Effector CD4-positive, alpha-beta T cell (primary cell): ENCODE measurements around the gene MBOAT7.
A peak's percentile ranks its signal among the peaks of the same experiment; 100 is the strongest.

ENCODE experiments used
- DNase-seq: peaks from one replicate; pipeline ENCODE4 v3.0.0-alpha.2; 2020

The MBOAT7 gene

GRCh38 chr19:54160182-54160811 is 29.1 kb downstream of the MBOAT7 start:
- DNase-seq: no peak

GRCh38 chr19:54159352-54160181 is 29.8 kb downstream of the MBOAT7 start, which contains the start of gene LENG1:
Gene LENG1, minus strand, starts transcription at chr19:54159721. Its CDS starts 26 bp downstream, at chr19:54159695.
- peak; percentile 99 for DNase-seq

GRCh38 chr19:54158812-54159351 is 30.5 kb downstream of the MBOAT7 start:
- no peak for DNase-seq

- DNase-seq: no peak
These were observed 32.4 kb downstream of the MBOAT7 start for GRCh38 chr19:54156953-54157352.

GRCh38 chr19:54156490-54156889 is 32.9 kb downstream of the MBOAT7 start:
- DNase-seq: no peak

- no peak for DNase-seq
These were observed 33.7 kb downstream of the MBOAT7 start for GRCh38 chr19:54155694-54156093.

- no peak for DNase-seq
These were observed 34.6 kb downstream of the MBOAT7 start for GRCh38 chr19:54154603-54155345.

- no peak for DNase-seq
These were observed 35.6 kb downstream of the MBOAT7 start for GRCh38 chr19:54153731-54154326.

GRCh38 chr19:54152878-54153524 is 36.4 kb downstream of the MBOAT7 start:
- DNase-seq: no peak

GRCh38 chr19:54152267-54152666 is 37.1 kb downstream of the MBOAT7 start:
- no peak for DNase-seq

GRCh38 chr19:54151362-54152035 is 37.9 kb downstream of the MBOAT7 start:
- DNase-seq: no peak

- no peak for DNase-seq
These were observed 40.2 kb downstream of the MBOAT7 start for GRCh38 chr19:54149021-54149812.

- no peak for DNase-seq
These were observed 41.2 kb downstream of the MBOAT7 start for GRCh38 chr19:54148158-54148557.

- DNase-seq: no peak
These were observed 41.7 kb downstream of the MBOAT7 start for GRCh38 chr19:54147676-54148075.

GRCh38 chr19:54145541-54146158 is 43.7 kb downstream of the MBOAT7 start:
- DNase-seq: no peak

GRCh38 chr19:54142166-54142780 is 47.1 kb downstream of the MBOAT7 start:
- DNase-seq: no peak

- no peak for DNase-seq
These were observed 48.0 kb downstream of the MBOAT7 start for GRCh38 chr19:54141356-54141755.

GRCh38 chr19:54138489-54139256 is 50.7 kb downstream of the MBOAT7 start:
- DNase-seq: no peak
